GM18858 (cell line): ENCODE measurements around the gene MERTK.

Experiments used
- ATAC-seq: cut with Tn5 transposase; IDR thresholded peaks from one replicate; pipeline ENCODE4 v1.9.1; 2021; ENCODE audit not compliant: unreplicated experiment

MERTK gene

GRCh38 chr2:112006076-112006410 is 107.6 kb downstream of the MERTK start:
- no peak for ATAC-seq

- no peak for ATAC-seq
Measured at GRCh38 chr2:112007493-112007892, 109.1 kb downstream of the MERTK start.

- no peak for ATAC-seq
Measured at GRCh38 chr2:112008910-112009485, 110.6 kb downstream of the MERTK start.

GRCh38 chr2:112010751-112011150 is 112.3 kb downstream of the MERTK start:
- no peak for ATAC-seq

GRCh38 chr2:112012556-112012955 is 114.1 kb downstream of the MERTK start:
- ATAC-seq: no peak

GRCh38 chr2:112018846-112019245 is 120.4 kb downstream of the MERTK start:
- ATAC-seq: no peak

- no peak for ATAC-seq
Measured at GRCh38 chr2:112019569-112019982, 121.2 kb downstream of the MERTK start.

- ATAC-seq: no peak
Measured at GRCh38 chr2:112020561-112020960, 122.2 kb downstream of the MERTK start.

GRCh38 chr2:112021290-112021689 is 122.9 kb downstream of the MERTK start:
- ATAC-seq: no peak

GRCh38 chr2:112021781-112022231 is 123.4 kb downstream of the MERTK start:
- ATAC-seq: no peak

- no peak for ATAC-seq
Measured at GRCh38 chr2:112023707-112024106, 125.3 kb downstream of the MERTK start.

GRCh38 chr2:112024231-112024630 is 125.8 kb downstream of the MERTK start:
- ATAC-seq: no peak

- ATAC-seq: no peak
Measured at GRCh38 chr2:112024896-112025491, 126.6 kb downstream of the MERTK start.

GRCh38 chr2:112026509-112026908 is 128.1 kb downstream of the MERTK start:
- ATAC-seq: no peak

- ATAC-seq: no peak
Measured at GRCh38 chr2:112027767-112028166, 129.4 kb downstream of the MERTK start.

- no peak for ATAC-seq
Measured at GRCh38 chr2:112029164-112029563, 130.8 kb downstream of the MERTK start.

- ATAC-seq: no peak
Measured at GRCh38 chr2:112031473-112032223, 133.2 kb downstream of the MERTK start.

GRCh38 chr2:112032224-112032586 is 133.8 kb downstream of the MERTK start:
- ATAC-seq: no peak

- ATAC-seq: no peak
Measured at GRCh38 chr2:112032689-112033465, 134.5 kb downstream of the MERTK start.

- no peak for ATAC-seq
Measured at GRCh38 chr2:112033600-112033999, 135.2 kb downstream of the MERTK start.

GRCh38 chr2:112034924-112035323 is 136.5 kb downstream of the MERTK start:
- no peak for ATAC-seq

- no peak for ATAC-seq
Measured at GRCh38 chr2:112035786-112036185, 137.4 kb downstream of the MERTK start.
